ENCODE measurements around the gene LRRC31.

- TF ChIP-seq EZH2 (IDR thresholded peaks at IDR 0.05; ENCODE audit: borderline replicate concordance, low read length) (no peak), CTCF (conservative IDR thresholded peaks at IDR 0.05 in 1 of 2, IDR thresholded peaks at IDR 0.05 in 1 of 2; ENCODE audit: extremely low read depth in 1 of 2, insufficient read depth in 1 of 2, low read depth in 1 of 2, low read length in 2 of 2) (no peak)
These were observed 31.7 kb upstream of the LRRC31 start for GRCh38 chr3:169901453-169901852.
